ENCODE measurements around the gene CDCA8. TPM values are rescaled to one million over a fixed set of nuclear protein-coding genes. Genes with fewer than 3 reads are reported as not detected.

The CDCA8 gene
- total and polyA plus RNA-seq, 2 of the 8 experiments (the other 6 are each of a cell fraction or from before 2014, with no cell fraction given), result 43.9 to 46.2 TPM

DNA sequence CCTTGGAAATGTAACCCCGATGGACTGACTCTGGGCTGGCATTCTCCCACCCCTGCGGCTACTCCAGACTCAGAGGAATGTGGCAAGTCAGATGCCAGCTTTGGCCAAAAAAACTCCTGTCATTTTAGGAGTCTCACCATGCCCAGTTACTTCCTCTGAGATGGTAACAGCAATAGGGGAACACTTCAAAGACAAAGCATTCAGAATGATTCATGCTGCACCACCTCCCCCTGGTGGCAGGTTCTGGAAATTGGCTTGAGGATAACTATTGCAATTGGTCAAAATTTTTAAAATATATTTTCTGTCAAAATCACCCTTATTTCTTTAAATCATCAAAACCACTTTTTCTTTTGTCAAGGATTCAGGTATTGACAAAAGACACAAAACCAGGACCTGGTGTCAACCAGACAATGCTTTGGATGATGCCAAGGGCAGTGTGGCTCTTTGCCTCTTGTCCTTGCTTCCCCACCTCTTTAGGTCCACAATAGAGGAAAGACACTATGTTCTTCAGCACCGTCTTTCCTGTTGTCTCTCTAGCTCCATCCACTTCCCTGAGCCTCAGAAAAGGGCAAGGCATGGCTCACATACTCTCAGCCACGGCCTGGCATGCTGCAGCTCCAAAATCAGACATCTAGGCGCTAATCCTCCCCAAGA is 9.9 kb upstream of the CDCA8 start (continued):
- TF ChIP-seq, protein P1, sequence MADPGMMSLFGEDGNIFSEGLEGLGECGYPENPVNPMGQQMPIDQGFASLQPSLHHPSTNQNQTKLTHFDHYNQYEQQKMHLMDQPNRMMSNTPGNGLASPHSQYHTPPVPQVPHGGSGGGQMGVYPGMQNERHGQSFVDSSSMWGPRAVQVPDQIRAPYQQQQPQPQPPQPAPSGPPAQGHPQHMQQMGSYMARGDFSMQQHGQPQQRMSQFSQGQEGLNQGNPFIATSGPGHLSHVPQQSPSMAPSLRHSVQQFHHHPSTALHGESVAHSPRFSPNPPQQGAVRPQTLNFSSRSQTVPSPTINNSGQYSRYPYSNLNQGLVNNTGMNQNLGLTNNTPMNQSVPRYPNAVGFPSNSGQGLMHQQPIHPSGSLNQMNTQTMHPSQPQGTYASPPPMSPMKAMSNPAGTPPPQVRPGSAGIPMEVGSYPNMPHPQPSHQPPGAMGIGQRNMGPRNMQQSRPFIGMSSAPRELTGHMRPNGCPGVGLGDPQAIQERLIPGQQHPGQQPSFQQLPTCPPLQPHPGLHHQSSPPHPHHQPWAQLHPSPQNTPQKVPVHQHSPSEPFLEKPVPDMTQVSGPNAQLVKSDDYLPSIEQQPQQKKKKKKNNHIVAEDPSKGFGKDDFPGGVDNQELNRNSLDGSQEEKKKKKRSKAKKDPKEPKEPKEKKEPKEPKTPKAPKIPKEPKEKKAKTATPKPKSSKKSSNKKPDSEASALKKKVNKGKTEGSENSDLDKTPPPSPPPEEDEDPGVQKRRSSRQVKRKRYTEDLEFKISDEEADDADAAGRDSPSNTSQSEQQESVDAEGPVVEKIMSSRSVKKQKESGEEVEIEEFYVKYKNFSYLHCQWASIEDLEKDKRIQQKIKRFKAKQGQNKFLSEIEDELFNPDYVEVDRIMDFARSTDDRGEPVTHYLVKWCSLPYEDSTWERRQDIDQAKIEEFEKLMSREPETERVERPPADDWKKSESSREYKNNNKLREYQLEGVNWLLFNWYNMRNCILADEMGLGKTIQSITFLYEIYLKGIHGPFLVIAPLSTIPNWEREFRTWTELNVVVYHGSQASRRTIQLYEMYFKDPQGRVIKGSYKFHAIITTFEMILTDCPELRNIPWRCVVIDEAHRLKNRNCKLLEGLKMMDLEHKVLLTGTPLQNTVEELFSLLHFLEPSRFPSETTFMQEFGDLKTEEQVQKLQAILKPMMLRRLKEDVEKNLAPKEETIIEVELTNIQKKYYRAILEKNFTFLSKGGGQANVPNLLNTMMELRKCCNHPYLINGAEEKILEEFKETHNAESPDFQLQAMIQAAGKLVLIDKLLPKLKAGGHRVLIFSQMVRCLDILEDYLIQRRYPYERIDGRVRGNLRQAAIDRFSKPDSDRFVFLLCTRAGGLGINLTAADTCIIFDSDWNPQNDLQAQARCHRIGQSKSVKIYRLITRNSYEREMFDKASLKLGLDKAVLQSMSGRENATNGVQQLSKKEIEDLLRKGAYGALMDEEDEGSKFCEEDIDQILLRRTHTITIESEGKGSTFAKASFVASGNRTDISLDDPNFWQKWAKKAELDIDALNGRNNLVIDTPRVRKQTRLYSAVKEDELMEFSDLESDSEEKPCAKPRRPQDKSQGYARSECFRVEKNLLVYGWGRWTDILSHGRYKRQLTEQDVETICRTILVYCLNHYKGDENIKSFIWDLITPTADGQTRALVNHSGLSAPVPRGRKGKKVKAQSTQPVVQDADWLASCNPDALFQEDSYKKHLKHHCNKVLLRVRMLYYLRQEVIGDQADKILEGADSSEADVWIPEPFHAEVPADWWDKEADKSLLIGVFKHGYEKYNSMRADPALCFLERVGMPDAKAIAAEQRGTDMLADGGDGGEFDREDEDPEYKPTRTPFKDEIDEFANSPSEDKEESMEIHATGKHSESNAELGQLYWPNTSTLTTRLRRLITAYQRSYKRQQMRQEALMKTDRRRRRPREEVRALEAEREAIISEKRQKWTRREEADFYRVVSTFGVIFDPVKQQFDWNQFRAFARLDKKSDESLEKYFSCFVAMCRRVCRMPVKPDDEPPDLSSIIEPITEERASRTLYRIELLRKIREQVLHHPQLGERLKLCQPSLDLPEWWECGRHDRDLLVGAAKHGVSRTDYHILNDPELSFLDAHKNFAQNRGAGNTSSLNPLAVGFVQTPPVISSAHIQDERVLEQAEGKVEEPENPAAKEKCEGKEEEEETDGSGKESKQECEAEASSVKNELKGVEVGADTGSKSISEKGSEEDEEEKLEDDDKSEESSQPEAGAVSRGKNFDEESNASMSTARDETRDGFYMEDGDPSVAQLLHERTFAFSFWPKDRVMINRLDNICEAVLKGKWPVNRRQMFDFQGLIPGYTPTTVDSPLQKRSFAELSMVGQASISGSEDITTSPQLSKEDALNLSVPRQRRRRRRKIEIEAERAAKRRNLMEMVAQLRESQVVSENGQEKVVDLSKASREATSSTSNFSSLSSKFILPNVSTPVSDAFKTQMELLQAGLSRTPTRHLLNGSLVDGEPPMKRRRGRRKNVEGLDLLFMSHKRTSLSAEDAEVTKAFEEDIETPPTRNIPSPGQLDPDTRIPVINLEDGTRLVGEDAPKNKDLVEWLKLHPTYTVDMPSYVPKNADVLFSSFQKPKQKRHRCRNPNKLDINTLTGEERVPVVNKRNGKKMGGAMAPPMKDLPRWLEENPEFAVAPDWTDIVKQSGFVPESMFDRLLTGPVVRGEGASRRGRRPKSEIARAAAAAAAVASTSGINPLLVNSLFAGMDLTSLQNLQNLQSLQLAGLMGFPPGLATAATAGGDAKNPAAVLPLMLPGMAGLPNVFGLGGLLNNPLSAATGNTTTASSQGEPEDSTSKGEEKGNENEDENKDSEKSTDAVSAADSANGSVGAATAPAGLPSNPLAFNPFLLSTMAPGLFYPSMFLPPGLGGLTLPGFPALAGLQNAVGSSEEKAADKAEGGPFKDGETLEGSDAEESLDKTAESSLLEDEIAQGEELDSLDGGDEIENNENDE (IDR thresholded peaks at IDR 0.05; ENCODE audit: insufficient replicate concordance, low read length), result no peak
- TF ChIP-seq, protein P2, sequence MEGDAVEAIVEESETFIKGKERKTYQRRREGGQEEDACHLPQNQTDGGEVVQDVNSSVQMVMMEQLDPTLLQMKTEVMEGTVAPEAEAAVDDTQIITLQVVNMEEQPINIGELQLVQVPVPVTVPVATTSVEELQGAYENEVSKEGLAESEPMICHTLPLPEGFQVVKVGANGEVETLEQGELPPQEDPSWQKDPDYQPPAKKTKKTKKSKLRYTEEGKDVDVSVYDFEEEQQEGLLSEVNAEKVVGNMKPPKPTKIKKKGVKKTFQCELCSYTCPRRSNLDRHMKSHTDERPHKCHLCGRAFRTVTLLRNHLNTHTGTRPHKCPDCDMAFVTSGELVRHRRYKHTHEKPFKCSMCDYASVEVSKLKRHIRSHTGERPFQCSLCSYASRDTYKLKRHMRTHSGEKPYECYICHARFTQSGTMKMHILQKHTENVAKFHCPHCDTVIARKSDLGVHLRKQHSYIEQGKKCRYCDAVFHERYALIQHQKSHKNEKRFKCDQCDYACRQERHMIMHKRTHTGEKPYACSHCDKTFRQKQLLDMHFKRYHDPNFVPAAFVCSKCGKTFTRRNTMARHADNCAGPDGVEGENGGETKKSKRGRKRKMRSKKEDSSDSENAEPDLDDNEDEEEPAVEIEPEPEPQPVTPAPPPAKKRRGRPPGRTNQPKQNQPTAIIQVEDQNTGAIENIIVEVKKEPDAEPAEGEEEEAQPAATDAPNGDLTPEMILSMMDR (IDR thresholded peaks at IDR 0.05; ENCODE audit: control extremely low read depth in 1 of 3, insufficient read depth in 1 of 3, low read depth in 1 of 3, low read length in 3 of 3), result peak in 2 of 3 experiments; percentile 79 to 81; a peak in 3 of 4 replicates
- TF ChIP-seq SUZ12 (IDR thresholded peaks at IDR 0.05; ENCODE audit: low read length) (no peak), FOSL1 (IDR thresholded peaks at IDR 0.05; ENCODE audit: insufficient read depth, low read depth, low read length) (no peak), TAF7 (optimal IDR thresholded peaks at IDR 0.05; ENCODE audit: borderline replicate concordance, low read depth, low read length) (no peak), ZNF274 (IDR thresholded peaks at IDR 0.05; ENCODE audit: borderline replicate concordance, extremely low read depth, low read length) (no peak), TEAD4 (IDR thresholded peaks at IDR 0.05; ENCODE audit: low read depth, low read length) (no peak), POLR2A (IDR thresholded peaks at IDR 0.05; ENCODE audit: control extremely low read depth in 1 of 2, low read depth in 2 of 2, low read length in 2 of 2) (no peak)

Data from H1 (cell line).